ENCODE results near the gene ATP8A2. TPM values are rescaled to one million over a fixed set of nuclear protein-coding genes. Genes with fewer than 3 reads are reported as not detected.

Gene ATP8A2
- total and polyA plus RNA-seq, 3 donors from 2014 or later, result 14.2 to 38.3 (median 16.5) TPM

GRCh38 chr13:26021516-26021915 lies 649.7 kb downstream of the ATP8A2 start:
- intact Hi-C loops (cut with DNase I; ENCODE audit: low total_unique reads), result no loop called here
- no peak for DNase-seq
- peaks cover 34% of the 10 kb centered on the region for H3K4me1 ChIP-seq
- 94 to 100% methylated on average over 2 of the region's 2 CpGs for WGBS, 2 donors
- no peak overlapping the region for H3K4me3 ChIP-seq
- TF ChIP-seq POLR2A (IDR thresholded peaks at IDR 0.05) (no peak), CTCF (IDR thresholded peaks at IDR 0.05) (no peak)
- H3K27ac ChIP-seq, result no peak overlapping the region
- H3K9me3 ChIP-seq, result no peaks in the 10 kb centered on the region
- no peaks in the 10 kb centered on the region for H3K27me3 ChIP-seq
- no peaks in the 10 kb centered on the region for H3K36me3 ChIP-seq (ENCODE audit: low read depth, missing control alignments)

- Histone ChIP-seq H3K36me3 (ENCODE audit: low read depth, missing control alignments) (no peaks in the 10 kb centered on the region), H3K9me3 (no peaks in the 10 kb centered on the region), H3K4me3 (no peak overlapping the region), H3K27me3 (no peaks in the 10 kb centered on the region), H3K27ac (no peak overlapping the region), H3K4me1 (peaks cover 30% of the 10 kb centered on the region)
- TF ChIP-seq POLR2A (IDR thresholded peaks at IDR 0.05), result no peak
- no peak for TF ChIP-seq CTCF (IDR thresholded peaks at IDR 0.05)
- intact Hi-C loops (cut with DNase I; ENCODE audit: low total_unique reads), result no loop called here
- 87 to 92% methylated on average over 3 of the region's 3 CpGs for WGBS, 2 donors
- DNase-seq, result no peak
Observed at GRCh38 chr13:26021956-26022355, 650.2 kb downstream of the ATP8A2 start.

GRCh38 chr13:26022538-26023292 lies 650.9 kb downstream of the ATP8A2 start:
- Histone ChIP-seq H3K27ac (no peak overlapping the region), H3K27me3 (no peaks in the 10 kb centered on the region), H3K36me3 (ENCODE audit: low read depth, missing control alignments) (no peaks in the 10 kb centered on the region), H3K4me1 (peaks cover 26% of the 10 kb centered on the region), H3K4me3 (no peak overlapping the region), H3K9me3 (no peaks in the 10 kb centered on the region)
- intact Hi-C loops (cut with DNase I; ENCODE audit: low total_unique reads), result no loop called here
- TF ChIP-seq POLR2A (IDR thresholded peaks at IDR 0.05), result no peak
- TF ChIP-seq CTCF (IDR thresholded peaks at IDR 0.05), result no peak
- DNase-seq, result peak; percentile 58
- 76 to 90% methylated on average over 12 to 13 of the region's 13 CpGs for WGBS, 2 donors

GRCh38 chr13:26024558-26024957 lies 652.8 kb downstream of the ATP8A2 start:
- no peak overlapping the region for H3K4me3 ChIP-seq
- H3K27ac ChIP-seq, result peak overlapping the region in 1 of 2 donors; percentile 28
- peak; percentile 87 for DNase-seq
- no peaks in the 10 kb centered on the region for H3K9me3 ChIP-seq
- H3K4me1 ChIP-seq, result peaks cover 20% of the 10 kb centered on the region
- TF ChIP-seq POLR2A (IDR thresholded peaks at IDR 0.05), result no peak
- no peak for TF ChIP-seq CTCF (IDR thresholded peaks at IDR 0.05)
- 30 to 70% methylated on average over 9 of the region's 9 CpGs for WGBS, 2 donors
- intact Hi-C loops (cut with DNase I; ENCODE audit: low total_unique reads), result no loop called here
- H3K27me3 ChIP-seq, result no peaks in the 10 kb centered on the region
- H3K36me3 ChIP-seq (ENCODE audit: low read depth, missing control alignments), result no peaks in the 10 kb centered on the region

- no peaks in the 10 kb centered on the region for H3K9me3 ChIP-seq
- no peaks in the 10 kb centered on the region for H3K27me3 ChIP-seq
- 71 to 77% methylated on average over 12 of the region's 12 CpGs for WGBS, 2 donors
- TF ChIP-seq POLR2A (IDR thresholded peaks at IDR 0.05) (no peak), CTCF (IDR thresholded peaks at IDR 0.05) (no peak)
- peaks cover 20% of the 10 kb centered on the region for H3K4me1 ChIP-seq
- peak; percentile 30 for DNase-seq
- H3K4me3 ChIP-seq, result no peak overlapping the region
- H3K27ac ChIP-seq, result no peak overlapping the region
- intact Hi-C loops (cut with DNase I; ENCODE audit: low total_unique reads), result no loop called here
- H3K36me3 ChIP-seq (ENCODE audit: low read depth, missing control alignments), result no peaks in the 10 kb centered on the region
Observed at GRCh38 chr13:26025196-26025595, 653.4 kb downstream of the ATP8A2 start.

Data from testis (tissue), 3 donors.